SU-DHL-6 (cell line): ENCODE measurements around the gene RAP1GDS1.

Experiments
- EZH2phosphoT487 ChIP-seq: fragments of 200-600 bp; sonication (generic), shearing (Covaris generic); conservative IDR thresholded peaks from 2 replicates; pipeline ENCODE4 v1.6.1; 2018; ENCODE audit warnings: mild to moderate bottlenecking, antibody characterized with exemption, low read length, moderate library complexity, mixed read lengths
- TF ChIP-seq, protein P1 (sequence below): fragments of 200-600 bp; sonication (generic); IDR thresholded peaks from one replicate; pipeline ENCODE4 v1.5.1; 2017; ENCODE audit warnings: antibody characterized with exemption, mild to moderate bottlenecking, low read length, moderate library complexity; ENCODE audit not compliant: insufficient read depth, poor library complexity, severe bottlenecking

DNA sequence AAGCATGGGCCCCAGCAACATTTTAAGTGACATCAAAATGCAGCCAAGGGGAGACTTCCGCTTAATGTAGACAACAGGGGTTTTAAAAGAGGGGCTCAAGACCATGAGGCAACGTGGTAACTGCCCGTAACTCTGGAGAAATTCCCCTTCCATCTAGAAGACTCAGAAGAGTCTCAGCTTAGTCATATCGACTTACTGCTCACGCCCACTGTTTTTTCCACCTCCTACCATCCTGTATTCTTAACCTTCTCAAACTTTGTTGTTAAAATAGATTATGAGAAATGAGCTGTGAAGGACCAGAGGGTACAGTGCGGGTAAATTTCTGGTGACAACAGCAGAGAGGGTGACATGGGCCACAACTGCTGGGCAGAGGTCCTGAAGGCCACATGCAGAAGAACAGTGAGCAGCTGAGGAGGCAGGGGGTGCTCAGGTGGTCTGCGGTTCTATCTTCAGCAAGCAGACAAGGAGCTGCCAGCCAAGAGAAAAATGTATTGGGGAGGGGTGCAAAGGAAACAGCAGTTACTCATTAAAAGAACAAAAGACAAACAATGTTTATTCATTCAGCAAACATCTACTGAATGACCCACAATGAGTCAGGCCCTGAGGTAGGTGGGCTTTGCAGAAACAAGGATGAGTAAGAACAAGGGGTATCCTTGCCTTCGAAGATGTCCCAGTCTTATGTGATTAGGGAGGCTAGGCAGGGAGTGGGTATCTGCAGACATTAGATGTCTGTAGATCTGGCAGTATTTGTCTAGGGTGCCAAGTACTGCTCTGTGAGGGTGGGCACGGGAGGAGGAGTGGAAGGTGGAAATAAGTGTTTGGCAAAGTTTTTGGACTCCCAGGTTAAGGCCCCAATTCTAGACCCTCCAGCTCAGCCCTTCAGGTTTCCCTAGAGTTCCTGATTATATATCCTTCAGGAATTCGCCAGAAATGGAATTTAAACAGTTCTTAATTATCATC, 221.9 kb downstream of the RAP1GDS1 start:
- TF ChIP-seq, protein P1, sequence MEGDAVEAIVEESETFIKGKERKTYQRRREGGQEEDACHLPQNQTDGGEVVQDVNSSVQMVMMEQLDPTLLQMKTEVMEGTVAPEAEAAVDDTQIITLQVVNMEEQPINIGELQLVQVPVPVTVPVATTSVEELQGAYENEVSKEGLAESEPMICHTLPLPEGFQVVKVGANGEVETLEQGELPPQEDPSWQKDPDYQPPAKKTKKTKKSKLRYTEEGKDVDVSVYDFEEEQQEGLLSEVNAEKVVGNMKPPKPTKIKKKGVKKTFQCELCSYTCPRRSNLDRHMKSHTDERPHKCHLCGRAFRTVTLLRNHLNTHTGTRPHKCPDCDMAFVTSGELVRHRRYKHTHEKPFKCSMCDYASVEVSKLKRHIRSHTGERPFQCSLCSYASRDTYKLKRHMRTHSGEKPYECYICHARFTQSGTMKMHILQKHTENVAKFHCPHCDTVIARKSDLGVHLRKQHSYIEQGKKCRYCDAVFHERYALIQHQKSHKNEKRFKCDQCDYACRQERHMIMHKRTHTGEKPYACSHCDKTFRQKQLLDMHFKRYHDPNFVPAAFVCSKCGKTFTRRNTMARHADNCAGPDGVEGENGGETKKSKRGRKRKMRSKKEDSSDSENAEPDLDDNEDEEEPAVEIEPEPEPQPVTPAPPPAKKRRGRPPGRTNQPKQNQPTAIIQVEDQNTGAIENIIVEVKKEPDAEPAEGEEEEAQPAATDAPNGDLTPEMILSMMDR: no peak
- no peak for TF ChIP-seq EZH2phosphoT487
